HepG2 (cell line): ENCODE results near the gene TBL2. TPM values are rescaled to one million over a fixed set of nuclear protein-coding genes. Genes with fewer than 3 reads are reported as not detected.
A peak's percentile ranks its signal among the peaks of the same experiment; 100 is the strongest.

Experiments
- AGO2 ChIP-seq: fragments of 200-400 bp; formaldehyde crosslinking; optimal IDR thresholded peaks from 2 replicates; pipeline ENCODE3; 2017; ENCODE audit warnings: mild to moderate bottlenecking, low read depth, low read length, moderate library complexity
- GTF3A ChIP-seq: sonication (generic); formaldehyde crosslinking; conservative IDR thresholded peaks from 2 replicates; pipeline ENCODE4 v1.4.0; 2020; ENCODE audit warnings: mild to moderate bottlenecking, missing genetic modification reagents
- HDAC6 ChIP-seq: fragments of 200-600 bp; sonication (generic); IDR thresholded peaks from 2 replicates; pipeline ENCODE4 v1.7.0; 2017; ENCODE audit warnings: mild to moderate bottlenecking, antibody characterized with exemption, low read length, low read depth
- KDM3A ChIP-seq: IDR thresholded peaks from 2 replicates; pipeline ENCODE4 v1.6.1; 2018; ENCODE audit warnings: low read depth, missing compliant biosample characterization
- KLF12 ChIP-seq: sonication (generic); formaldehyde crosslinking; IDR thresholded peaks from 2 replicates; pipeline ENCODE4 v1.4.0; 2020; ENCODE audit warnings: missing genetic modification reagents, borderline replicate concordance
- POLR2A ChIP-seq, 2 experiments: IDR thresholded peaks; 2 replicates each; pipeline ENCODE4 v1.6.1; 2011; ENCODE audit warnings: low read depth in 2 of 2, low read length in 2 of 2, mild to moderate bottlenecking in 1 of 2, moderate library complexity in 1 of 2; ENCODE audit not compliant: insufficient read depth in 1 of 2
- SP140L ChIP-seq: sonication (generic); formaldehyde crosslinking; IDR thresholded peaks from 2 replicates; pipeline ENCODE4 v1.4.0; 2020; ENCODE audit warnings: missing genetic modification reagents, borderline replicate concordance
- XRCC5 ChIP-seq: fragments of 200-400 bp; formaldehyde crosslinking; optimal IDR thresholded peaks from 2 replicates; pipeline ENCODE3; 2017; ENCODE audit warnings: mild to moderate bottlenecking, low read length
- ZNF232 ChIP-seq: sonication (generic); formaldehyde crosslinking; IDR thresholded peaks from 2 replicates; pipeline ENCODE4 v1.4.0; 2020; ENCODE audit warnings: missing genetic modification reagents, borderline replicate concordance
- ZNF468 ChIP-seq: sonication (generic); formaldehyde crosslinking; IDR thresholded peaks from 2 replicates; pipeline ENCODE4 v1.8.0; 2022; ENCODE audit warnings: mild to moderate bottlenecking, moderate library complexity, missing genetic modification reagents
- ZNF501 ChIP-seq: sonication (generic); formaldehyde crosslinking; IDR thresholded peaks from 2 replicates; pipeline ENCODE4 v1.5.1; 2020; ENCODE audit warnings: mild to moderate bottlenecking, moderate library complexity, missing genetic modification reagents
- polyA plus RNA-seq, 8 experiments: library from polyadenylated mRNA; depleted of rRNA in 3 of 8; stranded (reverse) in 7 of 8; unstranded in 1 of 8; fragments of >200 nt; fragmentation: Illumina TruSeq in 4 of 8; extraction: Trizol in 4 of 8; gene quantifications; 2 replicates each; pipeline versions ENCODE4 v1.2.1 to v1.2.3, GENCODE V29; 2011 to 2016; ENCODE audit warnings: low read depth in 4 of 8, missing spikeins in 1 of 8, mixed read lengths in 1 of 8; ENCODE audit not compliant: insufficient read depth in 1 of 8
- total RNA-seq, 5 experiments: library from RNA; depleted of rRNA; stranded (reverse); fragments of >200 nt; fragmentation: Illumina TruSeq; extraction: Trizol; gene quantifications; 2 replicates each; pipeline ENCODE4 v1.2.3, GENCODE V29; 2016; ENCODE audit warnings: low read depth in 1 of 5
- TF ChIP-seq, protein P1 (sequence below): IDR thresholded peaks from 2 replicates; pipeline ENCODE4 v1.6.1; 2016; ENCODE audit warnings: missing biosample characterization, missing genetic modification reagents, low read depth
- TF ChIP-seq, protein P2 (sequence below): sonication (generic); formaldehyde crosslinking; IDR thresholded peaks from 2 replicates; pipeline ENCODE4 v1.4.0; 2020; ENCODE audit warnings: missing genetic modification reagents
- TF ChIP-seq, protein P3 (sequence below): IDR thresholded peaks from 2 replicates; pipeline ENCODE4 v1.6.1; 2018; ENCODE audit warnings: missing genetic modification reagents, mild to moderate bottlenecking, missing compliant biosample characterization
- TF ChIP-seq, protein P4 (sequence below): sonication (generic); formaldehyde crosslinking; conservative IDR thresholded peaks from 2 replicates; pipeline ENCODE4 v1.4.0; 2020; ENCODE audit warnings: missing genetic modification reagents
- TF ChIP-seq, protein P5 (sequence below): sonication (generic); formaldehyde crosslinking; IDR thresholded peaks from 2 replicates; pipeline ENCODE4 v1.4.0; 2020; ENCODE audit warnings: low read depth, mild to moderate bottlenecking, missing genetic modification reagents
- TF ChIP-seq, protein P6 (sequence below): sonication (generic); formaldehyde crosslinking; IDR thresholded peaks from 2 replicates; pipeline ENCODE4 v1.4.0; 2020; ENCODE audit warnings: missing genetic modification reagents, borderline replicate concordance
- TF ChIP-seq, protein P7 (sequence below): IDR thresholded peaks from 2 replicates; pipeline ENCODE4 v1.6.1; 2016; ENCODE audit warnings: mild to moderate bottlenecking

The TBL2 gene
- total and polyA plus RNA-seq, 2 of the 13 experiments (the other 11 are each of a cell fraction or from before 2014, with no cell fraction given), result 43.4 to 47.2 TPM

DNA sequence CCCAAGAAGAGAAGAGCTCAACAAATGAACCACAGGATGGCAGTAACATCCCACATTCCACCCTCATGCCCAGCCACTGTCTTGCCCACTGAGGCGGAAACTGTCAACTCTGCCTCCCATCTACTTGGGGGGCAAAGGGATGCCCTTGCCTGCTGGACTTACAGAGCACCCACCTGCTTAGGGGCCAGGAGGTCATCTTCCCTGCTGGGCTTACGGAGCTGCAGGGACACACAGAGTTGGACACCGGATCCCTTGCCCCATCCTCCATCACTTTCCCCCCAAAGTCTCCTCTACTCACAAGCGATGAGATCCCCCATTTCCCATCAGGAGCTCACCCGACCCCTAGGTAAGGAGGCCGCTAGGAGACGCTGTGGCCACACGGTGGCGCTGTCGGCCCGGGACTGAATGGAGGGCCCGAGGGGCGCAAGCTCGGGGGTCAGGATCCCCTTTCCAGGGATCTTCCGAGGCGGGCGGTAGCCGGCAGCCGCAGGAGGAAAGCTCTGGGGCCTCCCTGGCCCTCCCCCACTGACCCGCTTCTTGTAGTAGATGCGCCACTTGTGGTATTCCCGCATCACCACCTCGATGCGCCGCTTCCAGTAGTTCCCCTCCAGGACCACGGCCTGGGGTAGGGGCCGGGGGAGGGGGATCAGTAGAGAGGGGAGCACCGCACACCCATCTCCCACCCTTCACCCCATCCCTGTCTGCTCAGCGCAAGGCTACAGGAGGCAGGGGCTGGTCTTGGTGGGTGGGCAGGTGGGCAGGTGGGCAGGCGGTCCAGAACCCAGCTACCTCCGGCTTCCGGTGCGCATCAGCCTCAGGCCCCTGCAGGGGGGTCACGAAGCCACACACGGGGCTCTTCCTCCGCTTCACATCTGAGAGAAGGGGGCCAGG lies 28.7 kb upstream of the TBL2 start (continued):
- TF ChIP-seq, protein P1, sequence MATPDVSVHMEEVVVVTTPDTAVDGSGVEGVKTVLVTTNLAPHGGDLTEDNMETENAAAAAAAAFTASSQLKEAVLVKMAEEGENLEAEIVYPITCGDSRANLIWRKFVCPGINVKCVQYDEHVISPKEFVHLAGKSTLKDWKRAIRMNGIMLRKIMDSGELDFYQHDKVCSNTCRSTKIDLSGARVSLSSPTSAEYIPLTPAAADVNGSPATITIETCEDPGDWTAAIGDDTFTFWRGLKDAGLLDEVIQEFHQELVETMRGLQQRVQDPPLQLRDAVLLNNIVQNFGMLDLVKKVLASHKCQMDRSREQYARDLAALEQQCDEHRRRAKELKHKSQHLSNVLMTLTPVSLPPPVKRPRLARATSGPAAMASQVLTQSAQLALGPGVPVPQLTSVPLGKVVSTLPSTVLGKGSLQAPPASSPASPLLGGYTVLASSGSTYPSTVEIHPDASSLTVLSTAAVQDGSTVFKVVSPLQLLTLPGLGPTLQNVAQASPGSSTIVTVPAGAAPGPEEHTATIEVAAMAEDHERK (CRISPR knock-in tag), result no peak
- no peak for TF ChIP-seq ZNF468 (CRISPR knock-in tag)
- no peak for TF ChIP-seq SP140L (CRISPR knock-in tag)
- TF ChIP-seq GTF3A, result 0 out of 2 replicates have a peak, but pooled peaks have one; percentile 62
- peak in 1 of 2 experiments; percentile 25; a peak in 2 of 4 replicates for TF ChIP-seq POLR2A (IDR thresholded peaks at IDR 0.05; ENCODE audit: insufficient read depth in 1 of 2, low read depth in 2 of 2, low read length in 2 of 2)
- no peak for TF ChIP-seq KLF12 (CRISPR knock-in tag)
- TF ChIP-seq, protein P2, sequence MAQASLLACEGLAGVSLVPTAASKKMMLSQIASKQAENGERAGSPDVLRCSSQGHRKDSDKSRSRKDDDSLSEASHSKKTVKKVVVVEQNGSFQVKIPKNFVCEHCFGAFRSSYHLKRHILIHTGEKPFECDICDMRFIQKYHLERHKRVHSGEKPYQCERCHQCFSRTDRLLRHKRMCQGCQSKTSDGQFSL (CRISPR knock-in tag), result no peak
- peak; percentile 96 for TF ChIP-seq AGO2
- peak; percentile 45; the same call in 1 of the 2 replicates for TF ChIP-seq ZNF501 (CRISPR knock-in tag)
- TF ChIP-seq, protein P3, sequence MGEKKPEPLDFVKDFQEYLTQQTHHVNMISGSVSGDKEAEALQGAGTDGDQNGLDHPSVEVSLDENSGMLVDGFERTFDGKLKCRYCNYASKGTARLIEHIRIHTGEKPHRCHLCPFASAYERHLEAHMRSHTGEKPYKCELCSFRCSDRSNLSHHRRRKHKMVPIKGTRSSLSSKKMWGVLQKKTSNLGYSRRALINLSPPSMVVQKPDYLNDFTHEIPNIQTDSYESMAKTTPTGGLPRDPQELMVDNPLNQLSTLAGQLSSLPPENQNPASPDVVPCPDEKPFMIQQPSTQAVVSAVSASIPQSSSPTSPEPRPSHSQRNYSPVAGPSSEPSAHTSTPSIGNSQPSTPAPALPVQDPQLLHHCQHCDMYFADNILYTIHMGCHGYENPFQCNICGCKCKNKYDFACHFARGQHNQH, result no peak
- peak; percentile 72 for TF ChIP-seq XRCC5
- TF ChIP-seq, protein P4, sequence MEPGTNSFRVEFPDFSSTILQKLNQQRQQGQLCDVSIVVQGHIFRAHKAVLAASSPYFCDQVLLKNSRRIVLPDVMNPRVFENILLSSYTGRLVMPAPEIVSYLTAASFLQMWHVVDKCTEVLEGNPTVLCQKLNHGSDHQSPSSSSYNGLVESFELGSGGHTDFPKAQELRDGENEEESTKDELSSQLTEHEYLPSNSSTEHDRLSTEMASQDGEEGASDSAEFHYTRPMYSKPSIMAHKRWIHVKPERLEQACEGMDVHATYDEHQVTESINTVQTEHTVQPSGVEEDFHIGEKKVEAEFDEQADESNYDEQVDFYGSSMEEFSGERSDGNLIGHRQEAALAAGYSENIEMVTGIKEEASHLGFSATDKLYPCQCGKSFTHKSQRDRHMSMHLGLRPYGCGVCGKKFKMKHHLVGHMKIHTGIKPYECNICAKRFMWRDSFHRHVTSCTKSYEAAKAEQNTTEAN, result no peak
- TF ChIP-seq, protein P5, sequence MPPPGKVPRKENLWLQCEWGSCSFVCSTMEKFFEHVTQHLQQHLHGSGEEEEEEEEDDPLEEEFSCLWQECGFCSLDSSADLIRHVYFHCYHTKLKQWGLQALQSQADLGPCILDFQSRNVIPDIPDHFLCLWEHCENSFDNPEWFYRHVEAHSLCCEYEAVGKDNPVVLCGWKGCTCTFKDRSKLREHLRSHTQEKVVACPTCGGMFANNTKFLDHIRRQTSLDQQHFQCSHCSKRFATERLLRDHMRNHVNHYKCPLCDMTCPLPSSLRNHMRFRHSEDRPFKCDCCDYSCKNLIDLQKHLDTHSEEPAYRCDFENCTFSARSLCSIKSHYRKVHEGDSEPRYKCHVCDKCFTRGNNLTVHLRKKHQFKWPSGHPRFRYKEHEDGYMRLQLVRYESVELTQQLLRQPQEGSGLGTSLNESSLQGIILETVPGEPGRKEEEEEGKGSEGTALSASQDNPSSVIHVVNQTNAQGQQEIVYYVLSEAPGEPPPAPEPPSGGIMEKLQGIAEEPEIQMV, result no peak
- TF ChIP-seq HDAC6, result no peak
- TF ChIP-seq, protein P6, sequence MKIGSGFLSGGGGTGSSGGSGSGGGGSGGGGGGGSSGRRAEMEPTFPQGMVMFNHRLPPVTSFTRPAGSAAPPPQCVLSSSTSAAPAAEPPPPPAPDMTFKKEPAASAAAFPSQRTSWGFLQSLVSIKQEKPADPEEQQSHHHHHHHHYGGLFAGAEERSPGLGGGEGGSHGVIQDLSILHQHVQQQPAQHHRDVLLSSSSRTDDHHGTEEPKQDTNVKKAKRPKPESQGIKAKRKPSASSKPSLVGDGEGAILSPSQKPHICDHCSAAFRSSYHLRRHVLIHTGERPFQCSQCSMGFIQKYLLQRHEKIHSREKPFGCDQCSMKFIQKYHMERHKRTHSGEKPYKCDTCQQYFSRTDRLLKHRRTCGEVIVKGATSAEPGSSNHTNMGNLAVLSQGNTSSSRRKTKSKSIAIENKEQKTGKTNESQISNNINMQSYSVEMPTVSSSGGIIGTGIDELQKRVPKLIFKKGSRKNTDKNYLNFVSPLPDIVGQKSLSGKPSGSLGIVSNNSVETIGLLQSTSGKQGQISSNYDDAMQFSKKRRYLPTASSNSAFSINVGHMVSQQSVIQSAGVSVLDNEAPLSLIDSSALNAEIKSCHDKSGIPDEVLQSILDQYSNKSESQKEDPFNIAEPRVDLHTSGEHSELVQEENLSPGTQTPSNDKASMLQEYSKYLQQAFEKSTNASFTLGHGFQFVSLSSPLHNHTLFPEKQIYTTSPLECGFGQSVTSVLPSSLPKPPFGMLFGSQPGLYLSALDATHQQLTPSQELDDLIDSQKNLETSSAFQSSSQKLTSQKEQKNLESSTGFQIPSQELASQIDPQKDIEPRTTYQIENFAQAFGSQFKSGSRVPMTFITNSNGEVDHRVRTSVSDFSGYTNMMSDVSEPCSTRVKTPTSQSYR (CRISPR knock-in tag), result no peak
- no peak for TF ChIP-seq ZNF232 (CRISPR knock-in tag)
- TF ChIP-seq KDM3A, result 0 out of 2 replicates have a peak, but pooled peaks have one; percentile 27
- TF ChIP-seq, protein P7, sequence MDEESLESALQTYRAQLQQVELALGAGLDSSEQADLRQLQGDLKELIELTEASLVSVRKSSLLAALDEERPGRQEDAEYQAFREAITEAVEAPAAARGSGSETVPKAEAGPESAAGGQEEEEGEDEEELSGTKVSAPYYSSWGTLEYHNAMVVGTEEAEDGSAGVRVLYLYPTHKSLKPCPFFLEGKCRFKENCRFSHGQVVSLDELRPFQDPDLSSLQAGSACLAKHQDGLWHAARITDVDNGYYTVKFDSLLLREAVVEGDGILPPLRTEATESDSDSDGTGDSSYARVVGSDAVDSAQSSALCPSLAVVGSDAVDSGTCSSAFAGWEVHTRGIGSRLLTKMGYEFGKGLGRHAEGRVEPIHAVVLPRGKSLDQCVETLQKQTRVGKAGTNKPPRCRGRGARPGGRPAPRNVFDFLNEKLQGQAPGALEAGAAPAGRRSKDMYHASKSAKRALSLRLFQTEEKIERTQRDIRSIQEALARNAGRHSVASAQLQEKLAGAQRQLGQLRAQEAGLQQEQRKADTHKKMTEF (CRISPR knock-in tag), result no peak
